OCI-LY1 (cell line): ENCODE data around the gene ZNF697.

Source experiments
- H2AFZ ChIP-seq: fragments of 200-600 bp; sonication (generic), shearing (Covaris generic); 2 replicates; pipeline ENCODE4 v1.6.0; 2014; ENCODE audit warnings: antibody characterized with exemption, mild to moderate bottlenecking, low read length
- H3F3A ChIP-seq: fragments of 200-600 bp; sonication (generic), shearing (Covaris generic); 2 replicates; pipeline ENCODE4 v1.6.0; 2014; ENCODE audit warnings: mild to moderate bottlenecking, antibody characterized with exemption, low read length, moderate library complexity; ENCODE audit not compliant: insufficient read depth
- H3K27ac ChIP-seq: fragments of 200-600 bp; sonication (generic); 2 replicates; pipeline ENCODE4 v1.5.1; 2014; ENCODE audit warnings: low read length, mixed run types, mild to moderate bottlenecking, low read depth; ENCODE audit not compliant: poor library complexity, severe bottlenecking
- H3K27me3 ChIP-seq: fragments of 200-600 bp; sonication (generic); 2 replicates; pipeline ENCODE4 v1.6.0; 2014; ENCODE audit warnings: antibody characterized with exemption, mild to moderate bottlenecking, low read length, moderate library complexity; ENCODE audit not compliant: insufficient read depth
- H3K36me3 ChIP-seq: fragments of 200-600 bp; sonication (generic); 2 replicates; pipeline ENCODE4 v1.6.1; 2014; ENCODE audit warnings: mild to moderate bottlenecking, antibody characterized with exemption, low read length, moderate library complexity, mixed read lengths; ENCODE audit not compliant: insufficient read depth
- H3K4me1 ChIP-seq: fragments of 200-600 bp; sonication (generic); 2 replicates; pipeline ENCODE4 v1.5.1; 2014; ENCODE audit warnings: mild to moderate bottlenecking, low read length, moderate library complexity; ENCODE audit not compliant: insufficient read depth, severe bottlenecking
- H3K4me2 ChIP-seq: fragments of 200-600 bp; sonication (generic), shearing (Covaris generic); 2 replicates; pipeline ENCODE4 v1.6.1; 2014; ENCODE audit warnings: low read length
- H3K4me3 ChIP-seq: fragments of 200-600 bp; sonication (generic); 2 replicates; pipeline ENCODE4 v1.5.1; 2014; ENCODE audit warnings: low read length, low read depth, mild to moderate bottlenecking, mixed read lengths; ENCODE audit not compliant: poor library complexity, severe bottlenecking
- H3K79me2 ChIP-seq: fragments of 200-600 bp; shearing (Covaris generic); 2 replicates; pipeline ENCODE4 v1.6.1; 2016; ENCODE audit warnings: mixed run types, low read length, mixed read lengths; ENCODE audit not compliant: insufficient read depth
- H3K9ac ChIP-seq: fragments of 200-600 bp; sonication (generic), shearing (Covaris generic); 2 replicates; pipeline ENCODE4 v1.6.1; 2014; ENCODE audit warnings: mild to moderate bottlenecking, low read length, mixed read lengths
- H3K9me2 ChIP-seq: fragments of 200-600 bp; sonication (generic), shearing (Covaris generic); 2 replicates; pipeline ENCODE4 v1.6.1; 2014; ENCODE audit warnings: low read depth, mild to moderate bottlenecking, low read length, mixed read lengths
- H3K9me3 ChIP-seq: fragments of 200-600 bp; shearing (Covaris generic); 2 replicates; pipeline ENCODE4 v1.6.1; 2014; ENCODE audit warnings: low read length, mixed read lengths
- H4K20me1 ChIP-seq: fragments of 200-600 bp; sonication (generic), shearing (Covaris generic); 2 replicates; pipeline ENCODE4 v1.6.0; 2016; ENCODE audit warnings: mild to moderate bottlenecking, low read length; ENCODE audit not compliant: insufficient read depth
- EZH2 ChIP-seq: fragments of 200-600 bp; sonication (generic), shearing (Covaris generic); IDR thresholded peaks from 2 replicates; pipeline ENCODE4 v1.8.0; 2017; ENCODE audit warnings: borderline replicate concordance, mixed run types, mild to moderate bottlenecking, antibody characterized with exemption, low read length, moderate library complexity, mixed read lengths
- TF ChIP-seq, protein P1 (sequence below): fragments of 200-600 bp; sonication (generic), shearing (Covaris generic); IDR thresholded peaks from 2 replicates; pipeline ENCODE4 v1.5.1; 2017; ENCODE audit warnings: mild to moderate bottlenecking, antibody characterized with exemption, low read length, moderate library complexity, mixed read lengths

Gene ZNF697

DNA sequence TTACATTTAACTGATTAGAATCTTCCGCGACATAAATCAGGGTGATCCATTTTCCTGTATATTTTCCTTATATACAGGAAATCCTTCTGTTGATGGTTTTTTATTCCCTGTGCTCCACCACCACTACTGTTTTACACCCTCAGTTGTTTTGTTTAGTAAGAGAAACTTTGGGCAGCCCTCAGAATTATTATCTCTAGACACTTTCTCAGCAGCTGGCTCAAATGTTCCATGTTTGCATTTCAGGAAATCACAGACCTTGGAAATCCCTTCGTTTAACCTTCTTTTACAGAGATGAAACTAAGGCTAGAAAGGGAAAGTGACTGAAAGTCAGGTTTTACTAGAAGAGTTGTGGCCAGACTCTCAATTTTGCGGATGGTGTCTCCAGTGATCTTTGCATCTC lies 15.2 kb downstream of the ZNF697 start:
- no peaks in the 10 kb centered on the region for H3K79me2 ChIP-seq
- TF ChIP-seq EZH2: no peak
- TF ChIP-seq, protein P1, sequence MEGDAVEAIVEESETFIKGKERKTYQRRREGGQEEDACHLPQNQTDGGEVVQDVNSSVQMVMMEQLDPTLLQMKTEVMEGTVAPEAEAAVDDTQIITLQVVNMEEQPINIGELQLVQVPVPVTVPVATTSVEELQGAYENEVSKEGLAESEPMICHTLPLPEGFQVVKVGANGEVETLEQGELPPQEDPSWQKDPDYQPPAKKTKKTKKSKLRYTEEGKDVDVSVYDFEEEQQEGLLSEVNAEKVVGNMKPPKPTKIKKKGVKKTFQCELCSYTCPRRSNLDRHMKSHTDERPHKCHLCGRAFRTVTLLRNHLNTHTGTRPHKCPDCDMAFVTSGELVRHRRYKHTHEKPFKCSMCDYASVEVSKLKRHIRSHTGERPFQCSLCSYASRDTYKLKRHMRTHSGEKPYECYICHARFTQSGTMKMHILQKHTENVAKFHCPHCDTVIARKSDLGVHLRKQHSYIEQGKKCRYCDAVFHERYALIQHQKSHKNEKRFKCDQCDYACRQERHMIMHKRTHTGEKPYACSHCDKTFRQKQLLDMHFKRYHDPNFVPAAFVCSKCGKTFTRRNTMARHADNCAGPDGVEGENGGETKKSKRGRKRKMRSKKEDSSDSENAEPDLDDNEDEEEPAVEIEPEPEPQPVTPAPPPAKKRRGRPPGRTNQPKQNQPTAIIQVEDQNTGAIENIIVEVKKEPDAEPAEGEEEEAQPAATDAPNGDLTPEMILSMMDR: no peak
- H3K9ac ChIP-seq: no peak overlapping the region
- no peaks in the 10 kb centered on the region for H3K9me3 ChIP-seq
- no peak overlapping the region for H3K27ac ChIP-seq
- no peak overlapping the region for H2AFZ ChIP-seq
- H4K20me1 ChIP-seq: no peaks in the 10 kb centered on the region
- no peaks in the 10 kb centered on the region for H3K4me1 ChIP-seq
- no peaks in the 10 kb centered on the region for H3K9me2 ChIP-seq
- H3K36me3 ChIP-seq: no peaks in the 10 kb centered on the region
- H3K27me3 ChIP-seq: no peaks in the 10 kb centered on the region
- no peak overlapping the region for H3K4me2 ChIP-seq
- H3K4me3 ChIP-seq: no peak overlapping the region
- H3F3A ChIP-seq: no peaks in the 10 kb centered on the region

DNA sequence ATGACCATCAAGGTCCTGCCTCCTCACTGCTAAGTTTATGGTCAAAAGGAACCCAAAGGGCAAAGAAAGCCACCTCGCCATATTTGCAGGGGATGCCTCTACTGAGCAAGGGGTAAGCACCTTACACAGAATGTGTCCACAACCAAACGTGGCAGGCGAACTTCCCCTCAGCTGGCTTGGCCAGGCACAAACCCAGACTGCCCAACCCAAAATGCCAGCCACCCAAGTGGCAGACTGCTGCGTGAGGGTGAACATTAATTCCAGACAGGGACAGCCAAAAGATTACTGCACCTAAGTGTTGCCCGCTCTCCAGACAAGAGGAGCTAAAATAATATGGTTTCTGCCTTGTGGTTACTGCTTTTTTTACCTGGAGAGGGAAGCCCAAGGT lies 16.0 kb downstream of the ZNF697 start:
- Histone ChIP-seq H3K9me2 (no peaks in the 10 kb centered on the region), H3F3A (no peaks in the 10 kb centered on the region), H3K4me3 (no peak overlapping the region), H3K36me3 (no peaks in the 10 kb centered on the region), H2AFZ (no peak overlapping the region), H3K4me1 (no peaks in the 10 kb centered on the region), H3K27ac (no peak overlapping the region), H3K79me2 (no peaks in the 10 kb centered on the region), H3K4me2 (no peak overlapping the region), H3K27me3 (no peaks in the 10 kb centered on the region), H3K9me3 (no peaks in the 10 kb centered on the region), H3K9ac (no peak overlapping the region), H4K20me1 (no peaks in the 10 kb centered on the region)
- TF ChIP-seq EZH2: no peak
- TF ChIP-seq, protein P1: no peak

DNA sequence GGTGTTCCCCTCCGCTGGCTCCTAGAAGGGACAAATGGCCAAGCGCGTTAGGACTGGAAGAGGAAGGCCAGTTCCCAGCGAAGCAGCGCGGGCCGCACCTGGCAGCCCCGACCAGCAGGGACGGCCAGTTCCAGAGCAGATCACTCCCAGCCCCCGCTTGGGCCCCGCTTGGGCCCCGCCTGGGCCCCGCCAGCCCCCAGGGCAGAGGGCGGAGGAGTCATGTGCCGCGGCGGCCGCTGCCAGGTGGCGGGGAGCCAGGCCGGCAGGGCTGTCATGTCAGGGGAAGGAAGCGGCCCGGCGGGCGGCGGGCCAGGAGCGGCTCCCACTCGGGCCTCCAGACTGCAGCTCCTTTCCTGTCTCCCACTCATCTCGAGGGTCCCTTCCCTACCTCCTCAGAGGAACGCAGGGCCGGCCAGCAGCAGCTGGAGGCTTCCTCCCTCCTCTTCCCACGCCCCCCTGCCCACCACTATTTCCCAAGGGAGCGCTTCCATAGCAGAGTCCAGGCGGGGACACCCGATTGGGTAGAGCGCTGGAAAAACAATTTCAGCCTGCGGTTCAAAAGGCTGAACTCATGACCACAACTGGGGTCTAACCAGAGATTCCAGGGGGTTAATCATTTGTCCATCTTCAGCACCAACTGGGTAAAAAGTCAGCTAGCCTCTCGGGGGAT lies 16.5 kb downstream of the ZNF697 start:
- no peaks in the 10 kb centered on the region for H3K4me1 ChIP-seq
- H3K9me3 ChIP-seq: no peaks in the 10 kb centered on the region
- H3K27ac ChIP-seq: no peak overlapping the region
- no peaks in the 10 kb centered on the region for H3K27me3 ChIP-seq
- no peaks in the 10 kb centered on the region for H3K36me3 ChIP-seq
- H2AFZ ChIP-seq: no peak overlapping the region
- no peak overlapping the region for H3K9ac ChIP-seq
- no peaks in the 10 kb centered on the region for H3K9me2 ChIP-seq
- H3F3A ChIP-seq: no peaks in the 10 kb centered on the region
- no peaks in the 10 kb centered on the region for H3K79me2 ChIP-seq
- TF ChIP-seq EZH2: no peak
- TF ChIP-seq, protein P1: no peak
- H3K4me2 ChIP-seq: no peak overlapping the region
- H4K20me1 ChIP-seq: no peaks in the 10 kb centered on the region
- H3K4me3 ChIP-seq: no peak overlapping the region
